CD4-positive, alpha-beta T cell treated with Interleukin-15 for 1 hour (primary cell): ENCODE results near the gene LKAAEAR1.

ENCODE experiments used
- DNase-seq: peaks from one replicate; pipeline ENCODE4 v3.0.0-alpha.2; 2020

LKAAEAR1 gene

GRCh38 chr20:64033981-64034493 lies 50.2 kb downstream of the LKAAEAR1 start:
- DNase-seq: no peak
